GM12878 (cell line): ENCODE results near the gene TEKT5. TPM values are rescaled to one million over a fixed set of nuclear protein-coding genes. Genes with fewer than 3 reads are reported as not detected.

Experiments used
- ATAC-seq: fragments of 200-7000 bp; cut with Tn5 transposase; 3 replicates; pipeline ENCODE4 v1.9.1; 2020; ENCODE audit warnings: mild to moderate bottlenecking, moderate library complexity
- BruUV-seq: library from RNA; stranded (reverse); fragments of 400-500 nt; replicated peaks from 2 replicates; lab custom pipeline; 2021; lab: Mats Ljungman, UMichigan
- CTCF ChIA-PET: fragments of 300-600 bp; sonication (Branson Sonifier 250); formaldehyde crosslinking; extraction: SDS; loops from one replicate; lab custom pipeline; 2021; ENCODE audit warnings: inconsistent platforms; lab: Yijun Ruan, JAX
- POLR2A ChIA-PET: fragments of 350-600 bp; formaldehyde crosslinking; extraction: SDS; loops from one replicate; lab custom pipeline; 2021; ENCODE audit warnings: inconsistent platforms; lab: Charles Lee
- RAD21 ChIA-PET: fragments of 300-600 bp; sonication (Branson Sonifier 250); formaldehyde crosslinking; loops from one replicate; lab custom pipeline; 2023; ENCODE audit warnings: antibody characterized with exemption; ENCODE audit not compliant: unreplicated experiment; lab: Charles Lee
- SMC1A ChIA-PET: fragments of 300-600 bp; sonication (Branson Sonifier 250); formaldehyde crosslinking; loops from one replicate; lab custom pipeline; 2023; ENCODE audit not compliant: unreplicated experiment, uncharacterized antibody; lab: Charles Lee
- DNase-seq: peaks from one replicate; pipeline ENCODE4 v3.0.0-alpha.2; 2011; ENCODE audit warnings: low read depth, low spot score
- FAIRE-seq: peaks from 3 replicates; lab custom pipeline; 2011; peaks lifted over from hg19 to GRCh38; lab: Jason Lieb, UNC
- H2AFZ ChIP-seq: 2 replicates; pipeline ENCODE4 v1.6.0; 2011; ENCODE audit warnings: low read depth, low read length, control low read depth; ENCODE audit not compliant: control insufficient read depth
- H3K27ac ChIP-seq: 2 replicates; pipeline ENCODE4 v1.5.1; 2011; ENCODE audit warnings: control low read depth; ENCODE audit not compliant: control insufficient read depth, insufficient read depth
- H3K27me3 ChIP-seq, 2 experiments: replicated peaks in 1 of 2; 2 replicates each; pipeline versions ENCODE4 v1.6.0 to v1.6.1; 2011; ENCODE audit warnings: low read length in 1 of 2; ENCODE audit not compliant: control insufficient read depth in 2 of 2, insufficient read depth in 2 of 2
- H3K36me3 ChIP-seq, 2 experiments: 2 replicates each; pipeline ENCODE4 v1.5.1; 2011; ENCODE audit warnings: low read length in 1 of 2; ENCODE audit not compliant: control insufficient read depth in 2 of 2, insufficient read depth in 2 of 2
- H3K4me1 ChIP-seq: 2 replicates; pipeline ENCODE4 v1.6.1; 2011; ENCODE audit warnings: mild to moderate bottlenecking, low read length, moderate library complexity, mixed read lengths; ENCODE audit not compliant: control insufficient read depth, insufficient read depth
- H3K4me2 ChIP-seq: 2 replicates; pipeline ENCODE4 v1.6.0; 2011; ENCODE audit warnings: control low read depth; ENCODE audit not compliant: control insufficient read depth, insufficient read depth
- H3K4me3 ChIP-seq: fragments of 200-600 bp; sonication (generic); 2 replicates; pipeline ENCODE4 v1.5.1; 2016
- H3K79me2 ChIP-seq: 2 replicates; pipeline ENCODE4 v1.6.0; 2011; ENCODE audit warnings: low read length; ENCODE audit not compliant: control insufficient read depth, insufficient read depth
- H3K9ac ChIP-seq: 2 replicates; pipeline ENCODE4 v1.8.0; 2011; ENCODE audit warnings: low read length, control low read depth, mixed read lengths; ENCODE audit not compliant: control insufficient read depth, insufficient read depth
- H3K9me3 ChIP-seq: replicated peaks from 3 replicates; pipeline ENCODE4 v1.5.1; 2011; ENCODE audit warnings: mild to moderate bottlenecking, low read length; ENCODE audit not compliant: control insufficient read depth, insufficient read depth
- H4K20me1 ChIP-seq: 2 replicates; pipeline ENCODE4 v1.6.0; 2011; ENCODE audit not compliant: control insufficient read depth, insufficient read depth
- NBN ChIP-seq: fragments of 450-650 bp; IDR thresholded peaks from 2 replicates; pipeline ENCODE4 v1.6.1; 2016
- NR2C1 ChIP-seq: fragments of 450-650 bp; IDR thresholded peaks from 2 replicates; pipeline ENCODE4 v1.6.1; 2017; ENCODE audit warnings: antibody characterized with exemption, mild to moderate bottlenecking, moderate library complexity
- ZBED1 ChIP-seq: IDR thresholded peaks from 2 replicates; pipeline ENCODE4 v1.6.1; 2016; ENCODE audit warnings: borderline replicate concordance
- ZBTB11 ChIP-seq: fragments of 450-650 bp; formaldehyde crosslinking; IDR thresholded peaks from 2 replicates; pipeline ENCODE4 v1.5.0; 2022; ENCODE audit warnings: mild to moderate bottlenecking, missing genetic modification characterization
- ZSCAN29 ChIP-seq: fragments of 450-650 bp; IDR thresholded peaks from 2 replicates; pipeline ENCODE4 v1.6.1; 2017; ENCODE audit warnings: mild to moderate bottlenecking, moderate library complexity
- WGBS: methylation state at CpG from one replicate; pipeline ENCODE4 v1.1.6; 2016; ENCODE audit warnings: low lambda C conversion rate; ENCODE audit not compliant: insufficient replicate concordance, insufficient coverage; ENCODE audit errors: missing lambda C conversion rate; 5-methylcytosine and 5-hydroxymethylcytosine counted together
- in situ Hi-C: fragments of 300-500 bp; cut with MboI; formaldehyde crosslinking; loops from 9 replicates; pipeline ENCODE4 v1.14.3; 2018; ENCODE audit warnings: mixed read lengths
- intact Hi-C: fragments of 100-400 bp; cut with micrococcal nuclease; formaldehyde crosslinking; loops from one replicate; pipeline ENCODE4 v1.14.2; 2022; ENCODE audit not compliant: unreplicated experiment
- polyA plus RNA-seq, 11 experiments: library from polyadenylated mRNA; depleted of rRNA in 4 of 11; unstranded in 6 of 11; stranded (reverse) in 5 of 11; fragments of >200 nt; fragmentation: Nextera tagmentation in 4 of 11; fragmentation: Illumina TruSeq in 1 of 11; extraction: Ambion mirVana in 4 of 11; extraction: Trizol in 1 of 11; gene quantifications; 1 replicate in 1 of 11; 2 replicates in 10 of 11; pipeline versions ENCODE4 v1.2.1 to v1.2.3, GENCODE V29; 2011 to 2016; ENCODE audit warnings: inconsistent platforms in 2 of 11, missing spikeins in 2 of 11, low read depth in 1 of 11
- total RNA-seq, 4 experiments: library from RNA; depleted of rRNA in 3 of 4; stranded (reverse); fragments of >200 nt in 3 of 4; fragmentation: Illumina TruSeq in 1 of 4; extraction: Trizol in 1 of 4; gene quantifications; 2 replicates each; pipeline versions ENCODE4 v1.2.1 to v1.2.3, GENCODE V29; 2013 to 2021

TEKT5 gene
- total and polyA plus RNA-seq, 10 of the 15 experiments (the other 5 are each of a cell fraction or from before 2014, with no cell fraction given): 0.19 to 2.2 (median 0.68) TPM; not detected in 1

DNA sequence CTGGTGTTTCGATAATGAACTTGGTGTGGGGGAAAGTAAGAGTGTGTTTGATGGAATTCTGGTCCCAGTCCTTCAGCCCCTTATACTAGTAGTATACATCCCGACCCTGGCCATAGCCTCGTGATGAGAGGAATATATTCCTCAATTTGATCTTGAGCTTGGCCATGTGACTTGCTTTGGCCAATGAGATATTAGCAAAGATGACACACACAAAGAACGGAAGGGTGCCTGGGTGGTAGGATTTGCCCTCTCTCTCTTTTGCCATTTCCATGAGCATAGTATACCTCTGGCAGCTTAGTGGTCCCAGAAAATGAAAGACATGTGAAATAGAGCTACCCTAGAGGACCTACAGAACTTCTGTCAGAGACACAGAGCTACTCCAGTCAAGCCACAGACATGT, 111.5 kb downstream of the TEKT5 start:
- TF ChIP-seq ZSCAN29 (no peak), NR2C1 (no peak), ZBED1 (no peak), ZBTB11 (CRISPR knock-in tag) (no peak), NBN (no peak)
- DNase-seq (no peak), ATAC-seq (no peak), FAIRE-seq (no peak)
- 23% methylated on average over 4 of the region's 4 CpGs for WGBS
- POLR2A ChIA-PET: no interaction called here
- no peak overlapping the region for H3K27ac ChIP-seq
- no peaks in the 10 kb centered on the region for H3K36me3 ChIP-seq
- H3K27me3 ChIP-seq: peaks cover 7 to 22% of the 10 kb centered on the region in 2 experiments
- in situ Hi-C loops (no loop called here), intact Hi-C loops (no loop called here)
- H3K9ac ChIP-seq: no peak overlapping the region
- no peak overlapping the region for H2AFZ ChIP-seq
- H3K4me3 ChIP-seq: no peak overlapping the region
- H3K4me1 ChIP-seq: no peaks in the 10 kb centered on the region; the same call in 1 of the 2 replicates
- no peak overlapping the region for H3K4me2 ChIP-seq
- CTCF ChIA-PET: interaction anchor here (1.2 kb wide), 1 partner anchor 40 kb away, joined by 6 read pairs; no protein-coding TSS in a partner anchor
- RAD21 ChIA-PET: no interaction called here
- H3K79me2 ChIP-seq: no peaks in the 10 kb centered on the region
- H3K9me3 ChIP-seq: no peaks in the 10 kb centered on the region
- no TSS peak for BruUV-seq
- SMC1A ChIA-PET: no interaction called here
- no peaks in the 10 kb centered on the region for H4K20me1 ChIP-seq
